Measurements from ENCODE around the gene ITGA11. TPM values are rescaled to one million over a fixed set of nuclear protein-coding genes. Genes with fewer than 3 reads are reported as not detected.

The ITGA11 gene
- total RNA-seq, 1 experiment from 2014 or later, result 0.70 TPM

- Histone ChIP-seq H4K20me1 (ENCODE audit: insufficient read depth) (no peaks in the 10 kb centered on the region), H3K4me3 (no peak overlapping the region), H3K9me3 (ENCODE audit: insufficient read depth, low read depth) (no peaks in the 10 kb centered on the region), H3K9me2 (ENCODE audit: insufficient read depth) (no peaks in the 10 kb centered on the region), H3K36me3 (ENCODE audit: low read depth) (no peaks in the 10 kb centered on the region), H3K4me1 (replicated peaks; ENCODE audit: insufficient read depth) (no peaks in the 10 kb centered on the region), H3K27ac (no peak overlapping the region), H3K4me2 (no peak overlapping the region), H3K79me2 (ENCODE audit: low read depth) (no peaks in the 10 kb centered on the region), H3F3A (ENCODE audit: insufficient read depth, low read depth) (no peaks in the 10 kb centered on the region), H3K27me3 (ENCODE audit: insufficient read depth, low read depth) (peaks cover 44% of the 10 kb centered on the region), H2AFZ (no peak overlapping the region)
- no TSS peak for BruUV-seq (replicated peaks)
- intact Hi-C loops (cut with micrococcal nuclease; ENCODE audit: unreplicated experiment), result no loop called here
- TF ChIP-seq CTCF (conservative IDR thresholded peaks at IDR 0.05) (no peak), EZH2 (IDR thresholded peaks at IDR 0.05; ENCODE audit: low read depth) (no peak)
- no peak for DNase-seq
- CTCF ChIA-PET, result no interaction called here
- POLR2A ChIA-PET (ENCODE audit: unreplicated experiment), result no interaction called here
These were observed 103.5 kb downstream of the ITGA11 start for GRCh38 chr15:68328443-68328842.

- Histone ChIP-seq H3K36me3 (ENCODE audit: low read depth) (no peaks in the 10 kb centered on the region), H3K27ac (no peak overlapping the region), H3K79me2 (ENCODE audit: low read depth) (no peaks in the 10 kb centered on the region), H3K9me2 (ENCODE audit: insufficient read depth) (no peaks in the 10 kb centered on the region), H2AFZ (no peak overlapping the region), H4K20me1 (ENCODE audit: insufficient read depth) (no peaks in the 10 kb centered on the region), H3K4me1 (replicated peaks; ENCODE audit: insufficient read depth) (no peaks in the 10 kb centered on the region), H3K27me3 (ENCODE audit: insufficient read depth, low read depth) (peaks cover 44% of the 10 kb centered on the region), H3K9me3 (ENCODE audit: insufficient read depth, low read depth) (no peaks in the 10 kb centered on the region), H3F3A (ENCODE audit: insufficient read depth, low read depth) (no peaks in the 10 kb centered on the region), H3K4me2 (no peak overlapping the region), H3K4me3 (no peak overlapping the region)
- TF ChIP-seq EZH2 (IDR thresholded peaks at IDR 0.05; ENCODE audit: low read depth), result no peak
- no peak for TF ChIP-seq CTCF (conservative IDR thresholded peaks at IDR 0.05)
- no peak for DNase-seq
- ChIA-PET POLR2A (ENCODE audit: unreplicated experiment) (no interaction called here), CTCF (no interaction called here)
- BruUV-seq (replicated peaks), result no TSS peak
- intact Hi-C loops (cut with micrococcal nuclease; ENCODE audit: unreplicated experiment), result no loop called here
These were observed 105.1 kb downstream of the ITGA11 start for GRCh38 chr15:68326711-68327354.

- Histone ChIP-seq H3K79me2 (ENCODE audit: low read depth) (no peaks in the 10 kb centered on the region), H3K4me1 (replicated peaks; ENCODE audit: insufficient read depth) (no peaks in the 10 kb centered on the region), H3K9me3 (ENCODE audit: insufficient read depth, low read depth) (no peaks in the 10 kb centered on the region), H3K36me3 (ENCODE audit: low read depth) (no peaks in the 10 kb centered on the region), H3F3A (ENCODE audit: insufficient read depth, low read depth) (no peaks in the 10 kb centered on the region), H3K27ac (no peak overlapping the region), H4K20me1 (ENCODE audit: insufficient read depth) (no peaks in the 10 kb centered on the region), H3K27me3 (ENCODE audit: insufficient read depth, low read depth) (peaks cover 42% of the 10 kb centered on the region), H3K4me2 (no peak overlapping the region), H2AFZ (no peak overlapping the region), H3K4me3 (no peak overlapping the region), H3K9me2 (ENCODE audit: insufficient read depth) (no peaks in the 10 kb centered on the region)
- no TSS peak for BruUV-seq (replicated peaks)
- no peak for DNase-seq
- CTCF ChIA-PET, result no interaction called here
- intact Hi-C loops (cut with micrococcal nuclease; ENCODE audit: unreplicated experiment), result no loop called here
- no peak for TF ChIP-seq EZH2 (IDR thresholded peaks at IDR 0.05; ENCODE audit: low read depth)
- no peak for TF ChIP-seq CTCF (conservative IDR thresholded peaks at IDR 0.05)
- POLR2A ChIA-PET (ENCODE audit: unreplicated experiment), result no interaction called here
These were observed 106.2 kb downstream of the ITGA11 start for GRCh38 chr15:68325726-68326125.

Measured in PC-9 (cell line).